HG03575 (cell line): ENCODE measurements around the gene CARD19.

Experiments used
- ATAC-seq: cut with Tn5 transposase; IDR thresholded peaks from one replicate; pipeline ENCODE4 v1.9.1; 2021; ENCODE audit not compliant: unreplicated experiment, insufficient number of reproducible peaks, low FRiP score; ENCODE audit errors: extremely low read depth

Gene CARD19

GRCh38 chr9:93061791-93062763 is 33.9 kb upstream of the CARD19 start:
- ATAC-seq = no peak

GRCh38 chr9:93064392-93065134 is 31.5 kb upstream of the CARD19 start:
- peak; percentile 81 for ATAC-seq

GRCh38 chr9:93065135-93065720 is 30.8 kb upstream of the CARD19 start:
- ATAC-seq = no peak

- no peak for ATAC-seq
These were observed 28.9 kb upstream of the CARD19 start for GRCh38 chr9:93066978-93067603.

GRCh38 chr9:93068956-93069355 is 27.1 kb upstream of the CARD19 start:
- no peak for ATAC-seq

GRCh38 chr9:93071464-93071863 is 24.6 kb upstream of the CARD19 start:
- ATAC-seq = no peak

GRCh38 chr9:93072383-93072795 is 23.6 kb upstream of the CARD19 start:
- ATAC-seq = no peak

- no peak for ATAC-seq
These were observed 19.8 kb upstream of the CARD19 start for GRCh38 chr9:93076101-93076791.

GRCh38 chr9:93076792-93077128 is 19.3 kb upstream of the CARD19 start:
- ATAC-seq = no peak

GRCh38 chr9:93077367-93077766 is 18.6 kb upstream of the CARD19 start:
- no peak for ATAC-seq

- ATAC-seq = no peak
These were observed 18.2 kb upstream of the CARD19 start for GRCh38 chr9:93077811-93078210.

- ATAC-seq = no peak
These were observed 16.6 kb upstream of the CARD19 start for GRCh38 chr9:93079371-93079770.

GRCh38 chr9:93080406-93080805 is 15.6 kb upstream of the CARD19 start:
- no peak for ATAC-seq

GRCh38 chr9:93081081-93081529 is 14.9 kb upstream of the CARD19 start:
- ATAC-seq = no peak

- no peak for ATAC-seq
These were observed 14.1 kb upstream of the CARD19 start for GRCh38 chr9:93081931-93082330.

GRCh38 chr9:93082841-93083411 is 13.1 kb upstream of the CARD19 start:
- no peak for ATAC-seq

GRCh38 chr9:93083592-93084470 is 12.2 kb upstream of the CARD19 start:
- ATAC-seq = no peak

GRCh38 chr9:93084471-93084881 is 11.5 kb upstream of the CARD19 start:
- ATAC-seq = no peak
